Heart right ventricle (tissue), 16 donors: ENCODE results near the gene DDHD1. TPM values are rescaled to one million over a fixed set of nuclear protein-coding genes. Genes with fewer than 3 reads are reported as not detected.
"Not testable (repeated sequence)": the region's sequence is repeated elsewhere in the genome, so short reads cannot be mapped to it uniquely, and the experiment has no call there.

Experiments used
- ATAC-seq, 8 donors: fragments of 200-7000 bp; cut with Tn5 transposase; one replicate each; pipeline ENCODE4 v1.9.1; 2020; ENCODE audit warnings: mild to moderate bottlenecking in 8 of 8, moderate library complexity in 8 of 8, moderate number of reproducible peaks in 1 of 8
- DNase-seq, 2 donors: peaks; one replicate each; pipeline ENCODE4 v3.0.0-alpha.2; 2020
- H3K27ac ChIP-seq, 10 donors: fragments of 200-600 bp; sonication (generic) in 2 of 10; one replicate each; pipeline versions ENCODE4 v1.5.0 to v1.8.0; 2020 to 2022; ENCODE audit warnings: mild to moderate bottlenecking in 3 of 10
- H3K27me3 ChIP-seq, 7 donors: fragments of 200-600 bp; one replicate each; pipeline ENCODE4 v1.8.0; 2021 to 2022; ENCODE audit warnings: mild to moderate bottlenecking in 2 of 7
- H3K36me3 ChIP-seq, 9 donors: fragments of 200-600 bp; sonication (generic) in 1 of 9; one replicate each; pipeline versions ENCODE4 v1.5.0 to v1.8.0; 2020 to 2022; ENCODE audit warnings: mild to moderate bottlenecking in 2 of 9
- H3K4me1 ChIP-seq, 9 donors: fragments of 200-600 bp; sonication (generic) in 1 of 9; one replicate each; pipeline versions ENCODE4 v1.5.0 to v1.8.0; 2020 to 2022; ENCODE audit warnings: mild to moderate bottlenecking in 4 of 9
- H3K4me3 ChIP-seq, 10 donors: fragments of 200-600 bp; sonication (generic) in 2 of 10; one replicate each; pipeline versions ENCODE4 v1.5.0 to v1.8.0; 2020 to 2022; ENCODE audit warnings: mild to moderate bottlenecking in 7 of 10, moderate library complexity in 2 of 10
- H3K9me3 ChIP-seq, 11 donors: fragments of 200-600 bp in 10 of 11; sonication (generic) in 2 of 11; one replicate each; pipeline versions ENCODE4 v1.5.0 to v1.8.0; 2013 to 2022; ENCODE audit warnings: mild to moderate bottlenecking in 2 of 11, control low read depth in 1 of 11, moderate library complexity in 1 of 11
- WGBS, 2 donors: extraction: QIAGEN DNeasy Blood & Tissue Kit; methylation state at CpG; one replicate each; pipeline ENCODE4 v1.1.7; 2013; ENCODE audit warnings: inconsistent platforms in 1 of 2; 5-methylcytosine and 5-hydroxymethylcytosine counted together
- intact Hi-C, 10 donors: fragments of 100-400 bp; cut with DNase I; formaldehyde crosslinking; loops; one replicate each; pipeline versions ENCODE4 v1.11.1 to v1.14.2; 2022
- polyA plus RNA-seq, 2 donors: library from polyadenylated mRNA; stranded (reverse); fragments of 200-250 nt; gene quantifications; one replicate each; pipeline ENCODE4 v1.2.3, GENCODE V29; 2013
- total RNA-seq, 10 donors: library from RNA; stranded (reverse); fragmentation: NEBNext Ultra II Directional in 3 of 10; extraction: Animal tissue kit (Norgen Biotek cat#: 25700) in 3 of 10; gene quantifications; one replicate each; pipeline versions ENCODE4 v1.2.1 to v1.2.4, GENCODE V29; 2021 to 2023
- TF ChIP-seq, protein P1 (sequence below), 9 donors: fragments of 200-600 bp; sonication (generic) in 2 of 9; IDR thresholded peaks; one replicate each; pipeline versions ENCODE4 v1.5.0 to v1.8.0; 2021 to 2022; ENCODE audit warnings: antibody characterized with exemption in 9 of 9, mild to moderate bottlenecking in 5 of 9, moderate library complexity in 1 of 9
- donor health status: Arrhythmogenic right ventricular cardiomyopathy.
- donor health status: ischemic (EF 13 %, LVEDD 7.1; RV severe dilation, severe dysfunction).
- donor health status: healthy with polysubstance abuse.
- donor health status: DM: no; HTN: yes; CAD: no.
- donor health status: DM: no; HTN: no; CAD: no.
- donor health status: ischemic (EF 25% LVEDD 6.9; RV normal size, moderate dysfunction).
- donor health status: ischemic (EF 25% LVEDD 5.7; RV mildly dilated, moderate dysfunction).
- donor health status: healthy.
- donor health status: DM: yes; HTN: yes; CAD: no.
- donor health status: Ischemic cardiomyopathy.
- donor health status: ischemic (EF 35%, LVEDD 5.7; RV mildly dilated, moderate dysfunction).
- donor health status: nonischemic (EF 11% LVEDD 7.7; RV severe dilation, severe dysfunction).
- donor health status: DM: yes; HTN: yes; CAD: no.
- donor health status: PGD.
- donor health status: ischemic (EF 29% LVEDD 5.4; RV normal size, mild dysfunction).
- donor health status: nonischemic (EF 23%, LVEDD 6.1; RV moderate dilation, normal function).

The DDHD1 gene
- total and polyA plus RNA-seq, 12 donors, result 2.1 to 9.6 (median 7.4) TPM

DNA sequence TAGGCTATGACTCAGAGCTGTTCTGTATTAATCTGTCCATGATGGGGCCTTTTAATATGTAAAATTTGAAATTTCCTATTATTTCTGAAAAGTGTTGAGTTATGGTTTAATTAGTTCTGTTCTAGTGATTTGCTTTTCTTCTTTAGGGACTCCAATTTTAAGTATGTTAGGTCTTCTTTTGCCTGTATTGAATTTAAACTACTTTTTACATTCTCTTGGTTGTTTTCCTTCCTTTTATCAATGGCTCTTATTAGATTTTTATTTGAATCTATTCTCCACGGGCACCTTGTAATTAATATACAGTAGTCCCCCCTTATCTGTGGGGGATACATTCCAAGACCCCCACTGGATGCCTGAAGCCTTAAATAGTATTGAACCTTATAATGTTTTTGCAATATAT lies 46.4 kb downstream of the DDHD1 start:
- TF ChIP-seq, protein P1, sequence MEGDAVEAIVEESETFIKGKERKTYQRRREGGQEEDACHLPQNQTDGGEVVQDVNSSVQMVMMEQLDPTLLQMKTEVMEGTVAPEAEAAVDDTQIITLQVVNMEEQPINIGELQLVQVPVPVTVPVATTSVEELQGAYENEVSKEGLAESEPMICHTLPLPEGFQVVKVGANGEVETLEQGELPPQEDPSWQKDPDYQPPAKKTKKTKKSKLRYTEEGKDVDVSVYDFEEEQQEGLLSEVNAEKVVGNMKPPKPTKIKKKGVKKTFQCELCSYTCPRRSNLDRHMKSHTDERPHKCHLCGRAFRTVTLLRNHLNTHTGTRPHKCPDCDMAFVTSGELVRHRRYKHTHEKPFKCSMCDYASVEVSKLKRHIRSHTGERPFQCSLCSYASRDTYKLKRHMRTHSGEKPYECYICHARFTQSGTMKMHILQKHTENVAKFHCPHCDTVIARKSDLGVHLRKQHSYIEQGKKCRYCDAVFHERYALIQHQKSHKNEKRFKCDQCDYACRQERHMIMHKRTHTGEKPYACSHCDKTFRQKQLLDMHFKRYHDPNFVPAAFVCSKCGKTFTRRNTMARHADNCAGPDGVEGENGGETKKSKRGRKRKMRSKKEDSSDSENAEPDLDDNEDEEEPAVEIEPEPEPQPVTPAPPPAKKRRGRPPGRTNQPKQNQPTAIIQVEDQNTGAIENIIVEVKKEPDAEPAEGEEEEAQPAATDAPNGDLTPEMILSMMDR (IDR thresholded peaks at IDR 0.05), result no peak
- peaks cover 0 to 19% (median 11%) of the 10 kb centered on the region in 11 donors for H3K9me3 ChIP-seq
- peaks cover 0 to 11% (median 0%) of the 10 kb centered on the region in 9 donors for H3K36me3 ChIP-seq
- no peaks in the 10 kb centered on the region for H3K27me3 ChIP-seq
- peaks cover 0 to 17% (median 0%) of the 10 kb centered on the region in 9 donors for H3K4me1 ChIP-seq
- WGBS, 2 donors, result 95 to 98% methylated on average over 1 of the region's 1 CpG
- intact Hi-C loops, result no loop called here
- H3K4me3 ChIP-seq, result no peak overlapping the region
- DNase-seq (no peak), ATAC-seq (no peak)
- no peak overlapping the region for H3K27ac ChIP-seq

DNA sequence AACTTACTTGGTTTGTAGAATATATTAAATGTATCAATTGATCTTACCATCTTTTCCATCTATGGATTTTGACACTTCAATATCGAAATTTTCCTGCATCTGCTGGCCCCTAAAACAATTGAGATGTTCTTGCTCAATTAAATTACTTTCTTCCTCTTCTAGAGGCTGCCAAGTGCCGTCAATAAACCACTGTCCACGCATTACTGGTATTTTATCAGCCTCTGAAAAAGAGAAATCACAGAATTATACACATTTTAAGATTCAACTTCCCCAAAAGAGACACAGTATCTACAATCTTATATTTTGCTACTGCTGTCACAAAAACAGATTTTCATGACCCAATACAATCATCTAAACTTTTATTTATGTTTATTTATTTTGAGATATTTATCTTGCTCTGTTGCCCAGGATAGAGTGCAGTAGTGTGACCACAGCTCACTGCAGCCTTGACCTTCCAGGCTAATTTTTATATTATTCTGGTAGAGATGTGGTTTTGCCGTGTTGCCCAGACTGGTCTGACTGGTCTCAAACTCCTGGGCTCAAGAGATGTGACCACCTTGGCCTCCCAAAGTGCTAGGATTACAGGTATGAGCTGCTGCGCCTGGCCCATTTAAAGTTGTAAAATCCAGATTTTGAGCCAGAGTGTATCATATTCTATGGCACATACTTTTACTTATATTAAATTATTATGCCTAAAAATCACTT lies 49.3 kb downstream of the DDHD1 start:
- Histone ChIP-seq H3K4me3 (no peak overlapping the region), H3K27me3 (no peaks in the 10 kb centered on the region), H3K36me3 (peaks cover 0 to 11% (median 0%) of the 10 kb centered on the region in 9 donors), H3K4me1 (peaks cover 0 to 6% (median 0%) of the 10 kb centered on the region in 9 donors), H3K27ac (peak overlapping the region in 1 of 10 donors; percentile 52), H3K9me3 (peaks cover 0 to 19% (median 11%) of the 10 kb centered on the region in 11 donors)
- DNase-seq (no peak), ATAC-seq (no peak)
- intact Hi-C loops, result no loop called here
- TF ChIP-seq, protein P1 (IDR thresholded peaks at IDR 0.05), result no peak
- 83 to 91% methylated on average over 5 of the region's 5 CpGs for WGBS, 2 donors

DNA sequence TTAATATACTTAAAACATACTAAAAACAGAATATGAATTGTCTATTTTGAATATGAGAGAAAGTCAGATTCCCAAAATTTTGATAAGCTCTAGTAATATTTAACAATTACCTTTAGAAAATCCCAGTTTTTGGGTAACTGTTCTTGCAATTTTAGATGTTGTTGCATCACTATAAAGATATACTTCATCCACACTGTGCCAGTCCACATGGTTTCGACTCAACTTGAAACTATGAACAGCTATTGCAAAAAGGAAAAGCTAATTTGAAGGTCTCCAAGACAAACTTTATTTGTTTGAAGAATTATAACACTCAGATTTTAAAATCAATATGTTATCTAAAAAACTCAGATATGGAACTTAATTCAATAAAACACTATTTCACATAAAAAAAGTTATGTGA lies 59.9 kb downstream of the DDHD1 start:
- TF ChIP-seq, protein P1 (IDR thresholded peaks at IDR 0.05), result no peak
- H3K4me1 ChIP-seq, result no peaks in the 10 kb centered on the region
- H3K4me3 ChIP-seq, result no peak overlapping the region
- no peak overlapping the region for H3K27ac ChIP-seq
- ATAC-seq, result no peak
- WGBS, 2 donors, result 98 to 100% methylated on average over 1 of the region's 1 CpG
- no peak for DNase-seq
- peaks cover 0 to 9% (median 6%) of the 10 kb centered on the region in 11 donors for H3K9me3 ChIP-seq
- intact Hi-C loops, result no loop called here
- H3K27me3 ChIP-seq, result no peaks in the 10 kb centered on the region
- peaks cover 0 to 20% (median 0%) of the 10 kb centered on the region in 9 donors for H3K36me3 ChIP-seq

DNA sequence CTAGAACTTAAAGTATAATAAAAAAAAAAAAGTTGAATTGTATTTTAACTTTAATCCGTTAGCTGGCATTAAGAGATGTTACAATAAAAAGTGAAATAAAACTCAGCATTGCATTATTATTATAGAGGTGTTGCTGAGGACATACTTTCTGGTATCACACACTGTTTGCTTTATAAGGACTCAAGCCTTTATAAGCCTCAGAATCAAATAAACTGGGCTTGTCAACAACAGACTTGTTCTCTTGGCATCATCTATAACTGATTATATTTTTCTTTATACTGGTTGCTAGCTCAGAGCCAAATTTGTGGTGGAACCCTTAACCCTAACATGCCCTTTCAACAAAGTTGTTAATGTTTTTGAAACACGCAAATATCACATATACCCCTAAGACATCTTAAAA lies 62.3 kb downstream of the DDHD1 start:
- Histone ChIP-seq H3K36me3 (peaks cover 0 to 20% (median 0%) of the 10 kb centered on the region in 9 donors), H3K27ac (no peak overlapping the region), H3K4me3 (no peak overlapping the region), H3K9me3 (peaks cover 0 to 9% (median 6%) of the 10 kb centered on the region in 11 donors), H3K4me1 (no peaks in the 10 kb centered on the region), H3K27me3 (no peaks in the 10 kb centered on the region)
- TF ChIP-seq, protein P1 (IDR thresholded peaks at IDR 0.05), result no peak
- intact Hi-C loops, result no loop called here
- ATAC-seq (no peak), DNase-seq (no peak)
- whole genome bisulfite sequencing, 2 donors, result 95 to 96% methylated on average over 2 of the region's 2 CpGs

DNA sequence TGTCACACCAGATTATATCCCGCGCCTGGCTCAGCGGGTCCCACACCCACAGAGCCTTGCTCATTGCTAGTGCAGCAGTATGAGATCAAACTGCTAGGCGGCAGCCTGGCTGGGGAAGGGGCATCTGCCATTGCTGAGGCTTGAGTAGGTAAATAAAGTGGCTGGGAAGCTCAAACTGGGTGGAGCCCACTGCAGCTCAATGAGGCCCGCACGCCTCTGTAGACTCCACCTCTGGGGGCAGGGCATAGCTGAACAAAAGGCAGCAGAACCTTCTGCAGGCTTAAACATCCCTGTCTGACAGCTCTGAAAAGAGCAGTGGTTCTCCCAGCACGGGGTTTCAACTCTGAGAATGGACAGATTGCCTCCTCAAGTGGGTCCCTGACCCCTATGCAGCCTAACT lies 68.2 kb downstream of the DDHD1 start:
- H3K27me3 ChIP-seq, H3K9me3 ChIP-seq, H3K27ac ChIP-seq, H3K4me1 ChIP-seq, DNase-seq, H3K4me3 ChIP-seq, intact Hi-C loops, ATAC-seq: not testable (repeated sequence)
- WGBS, 2 donors, result 95 to 96% methylated on average over 7 of the region's 7 CpGs
- peaks cover 0 to 13% (median 0%) of the 10 kb centered on the region in 9 donors for H3K36me3 ChIP-seq
